GM12872 (cell line): ENCODE results near the gene CADM2.

Source experiments
- TF ChIP-seq, protein P1 (sequence below): IDR thresholded peaks from 3 replicates; pipeline ENCODE4 v1.5.1; 2011; ENCODE audit warnings: low read depth, mild to moderate bottlenecking, low read length, moderate library complexity; ENCODE audit not compliant: insufficient read depth

Gene CADM2

GRCh38 chr3:84974347-84974746, 15.6 kb downstream of the CADM2 start:
- TF ChIP-seq, protein P1, sequence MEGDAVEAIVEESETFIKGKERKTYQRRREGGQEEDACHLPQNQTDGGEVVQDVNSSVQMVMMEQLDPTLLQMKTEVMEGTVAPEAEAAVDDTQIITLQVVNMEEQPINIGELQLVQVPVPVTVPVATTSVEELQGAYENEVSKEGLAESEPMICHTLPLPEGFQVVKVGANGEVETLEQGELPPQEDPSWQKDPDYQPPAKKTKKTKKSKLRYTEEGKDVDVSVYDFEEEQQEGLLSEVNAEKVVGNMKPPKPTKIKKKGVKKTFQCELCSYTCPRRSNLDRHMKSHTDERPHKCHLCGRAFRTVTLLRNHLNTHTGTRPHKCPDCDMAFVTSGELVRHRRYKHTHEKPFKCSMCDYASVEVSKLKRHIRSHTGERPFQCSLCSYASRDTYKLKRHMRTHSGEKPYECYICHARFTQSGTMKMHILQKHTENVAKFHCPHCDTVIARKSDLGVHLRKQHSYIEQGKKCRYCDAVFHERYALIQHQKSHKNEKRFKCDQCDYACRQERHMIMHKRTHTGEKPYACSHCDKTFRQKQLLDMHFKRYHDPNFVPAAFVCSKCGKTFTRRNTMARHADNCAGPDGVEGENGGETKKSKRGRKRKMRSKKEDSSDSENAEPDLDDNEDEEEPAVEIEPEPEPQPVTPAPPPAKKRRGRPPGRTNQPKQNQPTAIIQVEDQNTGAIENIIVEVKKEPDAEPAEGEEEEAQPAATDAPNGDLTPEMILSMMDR = no peak

DNA sequence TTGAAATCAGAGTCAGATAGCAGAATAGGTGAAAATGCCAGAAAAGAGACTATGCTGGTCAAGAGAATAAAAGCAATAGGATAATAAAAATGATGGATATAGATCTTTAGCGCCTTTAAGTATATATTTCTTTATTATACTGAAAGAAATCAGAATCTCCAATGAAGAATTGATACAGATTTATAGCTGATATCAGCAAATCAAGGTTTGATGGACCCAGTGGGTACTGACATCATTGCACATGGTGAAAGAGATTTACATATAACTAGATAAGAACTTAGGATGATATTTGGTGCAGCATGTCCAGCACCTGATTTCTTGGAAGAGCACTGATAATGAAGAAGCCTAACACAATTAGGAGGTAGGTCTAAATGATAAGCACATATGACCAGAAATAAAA, 18.2 kb downstream of the CADM2 start:
- TF ChIP-seq, protein P1 = no peak

DNA sequence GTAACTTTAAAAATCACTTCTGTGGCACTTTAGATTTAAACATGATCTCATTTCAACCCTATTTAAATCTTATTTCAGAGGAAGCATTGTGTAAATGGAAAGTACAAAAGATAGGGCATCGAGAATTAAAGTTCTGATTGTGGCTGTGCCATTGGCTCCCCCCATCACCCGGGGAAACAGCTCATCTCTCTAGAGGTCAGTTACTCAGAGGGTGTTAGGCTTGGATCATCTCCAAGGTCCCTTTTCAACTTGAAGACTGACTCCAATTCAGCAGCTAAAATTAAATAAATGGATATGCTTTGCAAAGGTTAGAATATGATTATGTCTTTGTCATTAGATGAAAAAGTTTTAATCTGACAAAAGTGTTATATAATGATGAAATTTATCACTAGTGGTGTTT, 20.1 kb downstream of the CADM2 start:
- TF ChIP-seq, protein P1 = no peak

GRCh38 chr3:84980011-84980410, 21.2 kb downstream of the CADM2 start:
- TF ChIP-seq, protein P1 = no peak

DNA sequence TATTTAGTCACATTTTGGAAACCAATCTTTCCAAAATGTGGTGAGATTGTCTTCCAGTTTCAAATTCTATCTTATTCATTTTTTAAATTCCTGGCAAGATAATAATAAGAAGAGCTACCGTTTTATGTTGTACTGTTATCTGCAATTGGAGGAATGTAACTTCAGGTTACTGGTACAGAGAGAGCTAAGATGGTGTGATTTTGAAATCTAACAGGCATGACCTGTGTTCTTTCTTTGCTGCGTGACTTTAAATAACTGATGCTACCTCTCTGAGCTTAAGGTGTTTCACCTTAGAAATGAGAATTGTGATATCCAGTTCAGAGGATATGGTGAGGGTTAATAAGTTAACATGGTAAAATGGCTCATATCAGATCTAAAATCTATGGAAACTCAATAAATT, 21.7 kb downstream of the CADM2 start:
- TF ChIP-seq, protein P1 = no peak

- TF ChIP-seq, protein P1 = no peak
Measured at GRCh38 chr3:84983490-84983889, 24.7 kb downstream of the CADM2 start.

DNA sequence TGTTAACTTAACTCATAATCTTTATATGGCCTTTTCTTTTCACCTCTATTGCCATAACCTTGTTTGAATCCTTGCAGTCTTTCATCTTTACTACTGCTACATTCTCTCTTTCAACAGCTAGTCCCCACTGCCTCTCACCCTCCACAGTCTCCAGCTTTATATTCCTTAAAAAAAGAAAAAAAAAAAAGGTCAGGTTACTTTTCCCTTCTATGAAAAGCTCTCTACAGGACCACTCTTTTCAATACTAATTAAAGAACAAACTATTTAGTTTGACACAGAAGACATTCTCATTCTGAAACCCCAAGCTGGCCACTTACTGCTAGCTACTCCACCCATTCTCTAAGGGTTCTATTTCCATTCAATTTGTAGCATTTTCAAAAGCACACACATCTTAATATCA, 25.6 kb downstream of the CADM2 start:
- TF ChIP-seq, protein P1 = no peak

DNA sequence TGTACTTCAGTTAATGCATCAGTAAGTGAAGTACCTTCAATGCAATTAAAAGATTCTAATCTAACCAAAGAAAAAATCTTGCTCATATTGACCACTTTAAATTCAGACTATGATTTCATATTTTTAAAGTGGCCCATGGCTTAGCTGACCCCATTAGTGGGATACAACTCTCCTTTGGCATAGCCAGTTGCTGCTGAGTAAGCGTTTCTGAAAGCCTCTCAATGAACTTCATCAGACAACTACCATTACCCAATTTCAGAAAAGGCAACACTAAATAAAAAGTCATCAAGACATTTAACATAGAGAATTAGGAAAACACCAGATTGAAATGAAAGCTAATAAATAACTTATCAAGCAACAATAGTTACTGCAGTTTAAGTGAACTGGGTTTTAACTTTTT, 27.0 kb downstream of the CADM2 start:
- TF ChIP-seq, protein P1 = no peak
